HepG2 (cell line): ENCODE measurements around the gene SMTNL2. TPM values are rescaled to one million over a fixed set of nuclear protein-coding genes. Genes with fewer than 3 reads are reported as not detected.

Source experiments
- CENPX ChIP-seq: sonication (generic); formaldehyde crosslinking; IDR thresholded peaks from 2 replicates; pipeline ENCODE4 v1.9.0; 2021; ENCODE audit warnings: mild to moderate bottlenecking, missing genetic modification reagents, moderate library complexity
- FOSL1 ChIP-seq: sonication (generic); formaldehyde crosslinking; IDR thresholded peaks from 2 replicates; pipeline ENCODE4 v1.9.0; 2021; ENCODE audit warnings: missing genetic modification reagents, borderline replicate concordance
- HNF1B ChIP-seq: sonication (generic); formaldehyde crosslinking; IDR thresholded peaks from 2 replicates; pipeline ENCODE4 v1.5.1; 2020; ENCODE audit warnings: mild to moderate bottlenecking, moderate library complexity, missing genetic modification reagents
- PCBP2 ChIP-seq: fragments of 200-400 bp; formaldehyde crosslinking; optimal IDR thresholded peaks from 2 replicates; pipeline ENCODE3; 2018; ENCODE audit warnings: low read length, low read depth; ENCODE audit not compliant: poor library complexity, severe bottlenecking
- RFX5 ChIP-seq: IDR thresholded peaks from 2 replicates; pipeline ENCODE4 v1.6.1; 2011; ENCODE audit warnings: low read depth, low read length, improper control_type of control experiment
- ZFP62 ChIP-seq: sonication (generic); formaldehyde crosslinking; IDR thresholded peaks from 2 replicates; pipeline ENCODE4 v1.4.0; 2020; ENCODE audit warnings: missing genetic modification reagents
- ZNF562 ChIP-seq: sonication (generic); formaldehyde crosslinking; IDR thresholded peaks from 2 replicates; pipeline ENCODE4 v1.8.0; 2022; ENCODE audit warnings: missing genetic modification reagents, borderline replicate concordance
- polyA plus RNA-seq, 8 experiments: library from polyadenylated mRNA; depleted of rRNA in 3 of 8; stranded (reverse) in 7 of 8; unstranded in 1 of 8; fragments of >200 nt; fragmentation: Illumina TruSeq in 4 of 8; extraction: Trizol in 4 of 8; gene quantifications; 2 replicates each; pipeline versions ENCODE4 v1.2.1 to v1.2.3, GENCODE V29; 2011 to 2016; ENCODE audit warnings: low read depth in 4 of 8, missing spikeins in 1 of 8, mixed read lengths in 1 of 8; ENCODE audit not compliant: insufficient read depth in 1 of 8
- total RNA-seq, 5 experiments: library from RNA; depleted of rRNA; stranded (reverse); fragments of >200 nt; fragmentation: Illumina TruSeq; extraction: Trizol; gene quantifications; 2 replicates each; pipeline ENCODE4 v1.2.3, GENCODE V29; 2016; ENCODE audit warnings: low read depth in 1 of 5
- TF ChIP-seq, protein P1 (sequence below): sonication (generic); formaldehyde crosslinking; IDR thresholded peaks from 2 replicates; pipeline ENCODE4 v1.4.0; 2020; ENCODE audit warnings: missing genetic modification reagents
- TF ChIP-seq, protein P2 (sequence below): IDR thresholded peaks from 2 replicates; pipeline ENCODE4 v1.6.1; 2016; ENCODE audit warnings: missing genetic modification reagents, missing compliant biosample characterization
- TF ChIP-seq, protein P3 (sequence below): sonication (generic); formaldehyde crosslinking; IDR thresholded peaks from 2 replicates; pipeline ENCODE4 v1.4.0; 2020; ENCODE audit warnings: missing genetic modification reagents; ENCODE audit errors: not compliant biosample characterization

The SMTNL2 gene
- total and polyA plus RNA-seq, 2 of the 13 experiments (the other 11 are each of a cell fraction or from before 2014, with no cell fraction given) = 0.41 to 5.1 TPM

DNA sequence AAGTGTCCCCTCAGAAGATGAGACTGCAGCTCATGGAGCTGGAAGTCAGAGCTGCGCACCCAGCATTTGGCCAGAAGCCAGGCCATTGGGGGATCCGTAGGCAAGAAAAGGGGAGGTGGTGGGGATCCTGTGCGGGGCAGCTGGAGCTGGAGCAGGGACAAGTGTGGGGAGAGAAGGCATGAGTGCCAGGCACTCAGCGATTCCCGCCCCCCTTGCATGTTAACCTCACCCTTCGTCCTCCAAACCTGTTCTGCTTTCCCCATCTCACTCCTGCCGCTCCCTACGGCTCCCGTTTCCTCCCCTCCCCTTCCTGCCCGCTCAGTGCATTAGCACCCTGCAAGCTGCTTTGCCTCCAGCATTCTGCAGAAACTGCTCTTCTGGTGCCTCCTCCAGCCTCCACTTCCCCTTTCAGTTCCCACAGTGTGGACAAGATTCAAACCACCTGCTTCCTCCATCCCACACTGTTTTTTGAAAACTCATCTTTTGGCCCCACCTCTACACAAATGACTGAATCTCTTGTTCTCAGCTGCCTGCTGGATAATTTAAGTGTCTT, 51.6 kb downstream of the SMTNL2 start (continued):
- TF ChIP-seq, protein P1, sequence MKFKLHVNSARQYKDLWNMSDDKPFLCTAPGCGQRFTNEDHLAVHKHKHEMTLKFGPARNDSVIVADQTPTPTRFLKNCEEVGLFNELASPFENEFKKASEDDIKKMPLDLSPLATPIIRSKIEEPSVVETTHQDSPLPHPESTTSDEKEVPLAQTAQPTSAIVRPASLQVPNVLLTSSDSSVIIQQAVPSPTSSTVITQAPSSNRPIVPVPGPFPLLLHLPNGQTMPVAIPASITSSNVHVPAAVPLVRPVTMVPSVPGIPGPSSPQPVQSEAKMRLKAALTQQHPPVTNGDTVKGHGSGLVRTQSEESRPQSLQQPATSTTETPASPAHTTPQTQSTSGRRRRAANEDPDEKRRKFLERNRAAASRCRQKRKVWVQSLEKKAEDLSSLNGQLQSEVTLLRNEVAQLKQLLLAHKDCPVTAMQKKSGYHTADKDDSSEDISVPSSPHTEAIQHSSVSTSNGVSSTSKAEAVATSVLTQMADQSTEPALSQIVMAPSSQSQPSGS (CRISPR knock-in tag) = no peak
- TF ChIP-seq ZFP62 (CRISPR knock-in tag) (no peak), RFX5 (no peak), PCBP2 (no peak), FOSL1 (CRISPR knock-in tag) (no peak), HNF1B (no peak), CENPX (CRISPR knock-in tag) (no peak), ZNF562 (CRISPR knock-in tag) (no peak)
- TF ChIP-seq, protein P2, sequence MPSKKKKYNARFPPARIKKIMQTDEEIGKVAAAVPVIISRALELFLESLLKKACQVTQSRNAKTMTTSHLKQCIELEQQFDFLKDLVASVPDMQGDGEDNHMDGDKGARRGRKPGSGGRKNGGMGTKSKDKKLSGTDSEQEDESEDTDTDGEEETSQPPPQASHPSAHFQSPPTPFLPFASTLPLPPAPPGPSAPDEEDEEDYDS = no peak
- TF ChIP-seq, protein P3, sequence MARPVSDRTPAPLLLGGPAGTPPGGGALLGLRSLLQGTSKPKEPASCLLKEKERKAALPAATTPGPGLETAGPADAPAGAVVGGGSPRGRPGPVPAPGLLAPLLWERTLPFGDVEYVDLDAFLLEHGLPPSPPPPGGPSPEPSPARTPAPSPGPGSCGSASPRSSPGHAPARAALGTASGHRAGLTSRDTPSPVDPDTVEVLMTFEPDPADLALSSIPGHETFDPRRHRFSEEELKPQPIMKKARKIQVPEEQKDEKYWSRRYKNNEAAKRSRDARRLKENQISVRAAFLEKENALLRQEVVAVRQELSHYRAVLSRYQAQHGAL (CRISPR knock-in tag) = no peak
- TF ChIP-seq, all 625 proteins: peak for 0
